Kasumi-1 (cell line): ENCODE results near the gene TUSC2.

ENCODE experiments used
- DNase-seq, 2 experiments: peaks; one replicate each; lab custom pipeline; 2025; lab: John Stamatoyannopoulos, UW

TUSC2 gene

DNA sequence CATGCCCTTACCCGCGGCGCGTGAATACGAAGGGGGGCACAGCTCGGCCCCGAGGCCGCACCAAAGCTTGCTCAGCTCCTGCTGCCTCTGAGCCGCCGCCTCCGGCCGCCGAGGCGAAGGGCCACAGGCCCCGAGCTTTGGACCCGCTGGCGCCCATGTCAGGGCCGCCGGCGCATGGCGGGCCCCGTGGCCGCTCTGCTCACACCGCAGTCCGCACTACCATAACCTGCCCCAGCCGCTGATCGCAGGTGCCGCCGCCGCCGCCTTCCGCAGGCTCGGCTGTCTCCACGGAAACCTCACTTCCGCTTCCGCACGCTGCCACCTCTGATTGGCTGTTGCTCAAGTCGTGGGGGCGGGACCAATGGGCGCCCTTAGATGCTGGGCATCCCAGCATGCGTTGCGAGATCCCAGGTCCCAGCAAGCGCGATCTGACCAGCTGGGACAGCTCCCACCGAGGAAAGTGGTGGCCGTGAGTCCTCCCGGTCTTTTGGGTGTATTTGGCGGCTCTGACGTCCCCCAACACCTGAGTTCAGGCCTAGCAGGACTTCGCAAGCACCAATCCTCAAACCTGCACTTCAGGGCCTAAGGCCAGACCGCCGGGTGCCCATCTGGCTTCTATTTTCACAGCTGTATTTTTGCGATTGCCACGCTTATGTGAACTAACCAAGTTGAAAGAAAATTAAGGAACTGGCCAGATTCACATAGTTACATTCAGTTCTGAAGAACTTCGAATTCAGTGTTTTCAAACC lies at the start of gene TUSC2:
Gene TUSC2 (minus strand): TSS at position 281 of the 749 bp plus-strand sequence. CDS start 124 bp downstream, at position 157.
- peak; percentile 94 for DNase-seq

DNA sequence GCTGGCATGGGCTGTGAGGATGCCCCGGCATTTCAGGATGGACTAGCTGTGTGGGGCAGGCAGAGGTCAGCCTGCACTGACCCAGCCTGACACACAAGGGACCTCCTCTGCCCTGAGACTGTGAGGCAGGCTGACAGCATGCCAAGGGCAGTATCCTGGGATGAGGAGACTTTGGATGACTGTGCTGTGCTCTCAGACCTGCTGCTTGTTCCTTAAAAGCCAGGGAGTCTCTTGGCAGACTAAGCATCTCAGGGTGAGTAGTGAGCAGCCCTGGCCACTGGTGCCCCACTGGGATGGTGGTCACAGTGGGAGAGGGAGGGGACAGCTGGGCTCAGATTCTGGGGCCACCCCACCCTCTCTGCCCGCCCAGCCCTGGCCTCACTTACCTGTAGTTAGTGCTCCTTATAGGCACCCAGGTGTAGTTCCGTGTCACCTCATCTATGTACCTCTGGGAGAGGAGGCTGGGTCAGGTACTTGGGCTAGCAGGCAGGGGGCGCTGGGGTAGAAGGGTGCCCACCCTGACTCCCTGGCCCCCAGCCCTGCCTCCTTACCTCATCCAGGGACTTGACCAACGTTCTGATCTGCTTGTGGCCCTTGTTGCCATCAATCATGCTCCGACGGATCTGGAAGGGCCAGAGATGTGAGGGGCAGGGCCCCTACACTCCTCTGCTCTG lies 47.4 kb upstream of the TUSC2 start:
- no peak for DNase-seq

GRCh38 chr3:50374363-50375257 lies 46.6 kb upstream of the TUSC2 start:
- no peak for DNase-seq

GRCh38 chr3:50373146-50374051 lies 45.4 kb upstream of the TUSC2 start:
- DNase-seq: no peak

DNA sequence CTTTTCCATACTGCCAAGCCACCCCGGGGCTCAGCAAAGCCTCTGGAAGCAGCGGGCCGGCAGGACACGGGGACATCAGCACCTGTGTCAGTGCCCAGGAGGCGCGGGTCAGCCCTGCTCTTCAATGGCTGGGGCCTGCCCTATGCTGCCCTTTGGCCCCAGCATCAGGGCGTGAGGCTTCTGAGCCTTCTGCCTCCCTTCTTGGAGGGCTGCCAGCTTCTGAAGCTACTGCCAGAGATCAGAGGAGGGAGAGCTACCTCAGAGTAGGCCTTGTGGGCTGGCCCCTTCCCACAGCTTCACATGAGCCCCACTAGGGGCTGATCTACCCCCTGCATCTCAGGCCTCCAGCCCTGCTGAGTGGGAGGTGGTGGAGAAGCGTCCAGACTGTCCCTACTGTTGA lies 44.3 kb upstream of the TUSC2 start:
- DNase-seq: no peak

DNA sequence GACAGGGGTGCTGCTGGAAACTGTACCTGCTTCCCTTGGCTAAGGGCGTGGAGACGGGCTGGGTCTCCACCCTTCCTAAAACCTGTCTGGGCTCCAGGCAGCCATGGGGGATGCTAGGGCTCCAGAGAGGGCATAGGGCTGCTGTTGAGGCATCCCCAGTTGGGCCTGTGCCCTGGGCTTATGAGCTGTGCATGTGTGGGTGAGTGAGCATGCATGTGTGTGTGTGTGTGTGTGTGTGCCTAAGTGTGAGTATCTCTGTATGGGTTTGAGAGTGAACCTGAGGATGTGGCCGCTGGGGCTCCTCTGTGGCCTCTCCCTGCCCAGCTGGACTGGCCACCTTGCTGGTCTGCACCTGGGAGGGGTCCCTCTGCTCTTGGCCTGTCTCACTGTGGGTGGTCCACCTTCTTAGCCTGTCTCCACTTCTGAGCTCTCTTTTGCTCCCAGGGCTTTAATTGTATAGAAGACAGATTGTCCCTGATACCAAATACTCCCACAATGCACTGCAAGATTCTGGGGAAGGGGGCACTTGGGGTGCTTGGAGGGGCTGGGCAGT lies 43.2 kb upstream of the TUSC2 start:
- DNase-seq: no peak

DNA sequence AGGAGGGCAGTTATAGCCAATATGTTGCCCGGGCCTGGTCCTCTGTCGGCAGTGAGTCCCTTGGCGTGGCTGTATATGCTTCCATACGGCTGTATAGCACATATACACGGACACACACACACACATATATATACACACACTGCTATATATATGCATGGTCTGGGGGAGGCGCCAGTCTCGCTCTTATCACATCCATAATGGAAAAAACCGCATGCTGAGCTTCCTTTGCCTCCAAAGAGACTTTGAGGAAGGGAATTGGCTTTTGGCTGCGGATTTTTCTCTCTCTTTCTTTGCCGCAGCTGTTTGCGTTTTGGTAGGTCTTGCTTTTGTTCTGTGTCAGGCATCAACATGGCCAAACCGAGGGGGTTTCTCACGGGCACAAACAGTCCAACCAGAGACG lies 42.6 kb upstream of the TUSC2 start:
- DNase-seq: peak; percentile 46 to 61

- no peak for DNase-seq
Measured at GRCh38 chr3:50369012-50369670, 41.1 kb upstream of the TUSC2 start.

- DNase-seq: no peak
Measured at GRCh38 chr3:50365842-50366220, 37.8 kb upstream of the TUSC2 start.

DNA sequence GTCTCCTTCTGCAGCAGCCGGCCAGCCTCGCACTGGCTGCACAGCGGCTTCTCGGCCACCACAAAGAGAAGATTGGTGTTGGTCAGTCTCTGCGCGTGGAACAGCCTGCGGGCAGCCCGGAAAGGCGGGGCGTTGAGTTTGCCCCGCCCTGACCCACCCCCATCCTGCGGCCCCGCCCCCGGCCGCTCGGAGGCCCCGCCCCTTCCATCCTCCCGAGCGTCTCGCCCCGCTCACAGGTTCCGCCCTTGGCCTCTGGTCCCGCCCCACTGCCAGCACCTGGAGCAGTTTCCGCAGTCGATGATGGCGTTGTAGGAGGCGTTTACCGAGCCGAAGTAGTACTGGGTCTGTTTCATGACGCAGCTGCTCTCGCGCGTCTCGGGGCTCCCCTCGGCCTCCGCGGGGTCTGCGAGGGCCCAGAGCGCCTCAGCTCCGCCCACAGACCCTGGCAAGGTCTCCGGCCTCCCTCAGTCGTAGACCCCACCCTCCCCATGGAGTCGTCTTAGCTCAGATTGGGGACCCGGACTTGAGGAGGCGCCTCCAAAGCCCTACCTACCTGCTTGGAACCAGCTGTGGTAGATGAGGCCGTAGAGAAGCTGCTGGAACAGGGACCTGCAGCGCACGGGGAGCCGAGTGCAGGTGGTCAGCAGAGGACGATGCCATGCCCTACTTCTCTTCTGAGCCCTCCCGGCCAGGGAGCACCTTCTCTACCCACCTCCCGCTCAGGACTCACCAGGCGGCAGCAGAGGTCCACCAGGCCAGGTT lies 37.2 kb upstream of the TUSC2 start:
- DNase-seq: no peak

- DNase-seq: no peak
Measured at GRCh38 chr3:50364573-50365079, 36.6 kb upstream of the TUSC2 start.

- no peak for DNase-seq
Measured at GRCh38 chr3:50359760-50360110, 31.7 kb upstream of the TUSC2 start.

DNA sequence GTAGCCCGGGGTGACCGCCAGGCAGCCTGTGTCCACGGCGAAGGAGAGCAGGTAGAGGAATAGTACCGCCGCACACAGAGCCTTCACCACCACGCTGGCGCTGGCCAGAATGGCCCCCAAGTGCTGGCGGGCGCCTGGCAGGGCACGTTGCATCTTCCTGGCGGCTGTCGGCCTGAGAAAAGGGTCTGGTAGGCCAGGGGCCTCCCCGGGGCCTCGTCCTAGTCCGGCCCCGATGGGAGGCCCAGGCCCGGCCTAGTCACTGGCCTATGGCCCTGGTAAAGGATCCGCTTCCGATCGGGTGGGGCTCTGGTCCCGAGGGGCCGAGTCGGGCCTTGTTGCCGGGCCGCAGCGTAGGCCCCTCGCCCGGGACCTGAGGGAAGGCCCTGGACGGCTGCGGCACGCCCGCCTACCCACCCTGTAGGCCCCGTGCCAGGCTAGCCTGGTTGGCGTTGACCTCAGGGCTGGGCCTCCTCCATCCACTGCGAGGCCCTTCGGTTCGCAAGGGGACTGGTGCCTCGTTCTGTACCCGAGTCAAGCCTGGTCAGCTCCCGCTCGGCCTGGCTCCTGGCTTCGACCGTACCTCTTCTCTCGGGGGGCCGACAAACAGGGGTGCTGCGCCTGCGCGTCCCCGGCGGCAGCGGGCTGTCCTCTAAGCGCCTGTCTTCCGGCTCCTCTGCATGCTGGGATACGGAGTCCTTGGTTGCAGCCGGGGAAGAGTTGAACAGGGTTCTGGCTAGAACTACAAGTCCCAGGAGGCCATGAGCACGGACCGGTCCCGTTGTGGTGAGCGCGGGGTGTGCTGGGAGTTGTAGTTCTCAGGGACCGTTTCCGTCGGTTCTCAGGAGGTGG lies 31.1 kb upstream of the TUSC2 start, which contains the start of gene TMEM115:
Gene TMEM115 (minus strand): TSS at position 611 of the 849 bp plus-strand sequence. CDS start 458 bp downstream, at position 153.
- DNase-seq: peak; percentile 99

DNA sequence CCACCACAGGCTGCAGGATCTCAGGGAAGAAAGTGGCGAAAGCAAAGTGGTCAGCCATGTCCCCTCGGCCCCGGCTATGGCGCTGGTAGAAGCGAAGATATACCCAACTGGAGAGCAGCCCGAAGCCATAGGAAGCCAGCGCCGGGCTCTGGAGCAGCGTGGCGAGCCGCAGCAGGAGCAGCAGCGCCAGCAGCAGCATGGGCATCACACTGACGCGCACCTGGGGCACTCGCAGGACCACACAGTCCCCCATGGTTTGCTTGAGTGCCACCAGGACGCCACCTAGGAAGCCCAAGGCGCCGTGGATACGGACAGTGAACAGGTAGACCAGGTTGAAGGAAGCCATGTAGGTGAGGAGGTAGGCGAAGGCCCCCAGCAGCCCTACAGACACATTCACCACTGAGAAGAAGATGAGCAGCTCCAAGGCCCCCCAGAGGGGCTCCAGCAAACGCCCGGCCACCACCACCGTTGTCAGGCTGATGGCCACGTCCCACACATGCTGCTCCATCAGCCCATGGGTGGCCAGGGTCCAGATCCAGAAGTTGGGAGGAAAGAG lies 30.4 kb upstream of the TUSC2 start:
- DNase-seq: no peak

DNA sequence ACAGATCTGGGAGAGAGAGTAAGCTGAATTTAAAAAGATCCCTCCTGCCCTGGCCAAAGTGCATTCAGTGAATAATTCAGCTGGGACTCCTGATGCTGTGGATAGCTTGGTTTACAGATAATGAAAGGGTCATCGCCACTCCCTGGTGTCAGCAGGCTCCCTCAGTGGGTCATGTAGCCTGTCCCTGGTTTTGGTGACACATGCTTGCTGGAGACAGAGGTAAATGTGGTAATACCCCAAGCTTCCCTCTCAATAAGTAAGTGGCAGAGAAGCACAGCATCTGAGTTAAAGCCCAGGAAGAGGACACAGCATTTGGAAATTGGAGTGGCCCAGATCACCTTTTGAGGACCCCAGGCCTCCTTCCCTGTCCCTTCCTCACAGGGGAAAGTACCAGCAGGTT lies 29.5 kb upstream of the TUSC2 start:
- no peak for DNase-seq

DNA sequence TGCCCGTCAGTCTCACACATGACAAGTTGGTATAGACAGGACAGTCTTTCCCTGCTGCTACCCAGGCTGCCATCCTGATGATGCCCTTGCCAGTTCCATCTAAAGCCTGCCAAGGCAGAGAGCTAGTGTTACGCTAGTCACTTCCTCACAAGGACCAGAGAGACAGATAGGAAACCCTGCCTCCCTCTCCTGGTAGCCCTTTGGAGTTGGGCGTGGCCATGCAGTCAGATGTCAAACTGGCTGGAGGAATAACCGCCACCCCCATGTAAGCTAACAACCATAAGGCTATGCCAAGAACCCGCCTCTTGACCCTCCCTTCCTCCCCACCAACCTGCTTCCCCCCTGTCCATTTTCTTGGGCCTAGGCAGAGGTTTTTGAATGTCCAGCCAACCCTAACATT lies 28.5 kb upstream of the TUSC2 start:
- no peak for DNase-seq

DNA sequence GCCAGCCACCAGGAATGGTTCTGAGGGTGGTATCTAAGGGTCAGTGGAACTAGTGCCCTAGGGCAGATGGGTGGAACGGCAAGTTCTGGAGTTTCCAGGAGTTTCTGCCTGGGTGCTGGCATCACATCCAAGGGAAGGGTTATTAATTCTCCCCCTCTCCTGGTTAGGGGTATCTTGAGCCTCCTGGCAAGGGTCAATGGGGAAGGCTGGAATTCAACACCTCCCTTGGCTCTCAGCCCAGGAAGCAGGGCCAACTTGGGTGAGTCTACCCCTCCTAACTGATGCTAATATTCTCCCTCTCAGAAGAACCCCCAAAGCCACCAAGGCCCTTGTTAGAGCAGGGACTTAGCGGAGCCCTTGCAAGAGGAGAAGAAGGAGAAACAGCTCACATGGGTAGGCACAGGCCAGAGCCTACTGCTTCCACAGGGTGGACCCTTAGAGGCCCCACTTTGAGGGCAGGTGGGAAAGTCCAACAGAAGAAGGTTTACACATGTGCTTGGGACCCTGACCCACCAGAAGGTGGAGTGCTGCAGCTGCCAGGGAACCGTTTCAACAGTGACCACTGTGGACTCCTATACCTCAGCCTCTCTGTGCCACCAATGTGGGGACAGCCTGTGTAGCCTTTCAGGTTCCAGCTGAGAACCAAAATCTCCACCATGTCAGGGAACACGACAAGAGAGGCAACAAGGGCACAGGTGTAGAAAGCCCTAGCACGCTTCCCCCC lies 28.0 kb upstream of the TUSC2 start:
- no peak for DNase-seq

- DNase-seq: no peak
Measured at GRCh38 chr3:50354850-50355249, 26.8 kb upstream of the TUSC2 start.
